Lower lobe of right lung (tissue), 2 donors: Measurements from ENCODE around the gene HOMER1. TPM values are rescaled to one million over a fixed set of nuclear protein-coding genes. Genes with fewer than 3 reads are reported as not detected.
"Not testable (repeated sequence)": the region's sequence is repeated elsewhere in the genome, so short reads cannot be mapped to it uniquely, and the experiment has no call there.

Source experiments
- ATAC-seq, 2 donors: fragments of 200-7000 bp; cut with Tn5 transposase; one replicate each; pipeline ENCODE4 v1.9.1; 2020 to 2022; ENCODE audit warnings: mild to moderate bottlenecking in 2 of 2, moderate library complexity in 2 of 2
- DNase-seq: peaks from one replicate; pipeline ENCODE4 v3.0.0-alpha.2; 2020
- H3K27ac ChIP-seq: fragments of 200-600 bp; one replicate; pipeline ENCODE4 v1.8.0; 2022
- H3K27me3 ChIP-seq: fragments of 200-600 bp; one replicate; pipeline ENCODE4 v1.8.0; 2022; ENCODE audit warnings: low read depth
- H3K36me3 ChIP-seq: fragments of 200-600 bp; one replicate; pipeline ENCODE4 v1.8.0; 2022; ENCODE audit warnings: mild to moderate bottlenecking
- H3K4me1 ChIP-seq: fragments of 200-600 bp; one replicate; pipeline ENCODE4 v1.8.0; 2022
- H3K4me3 ChIP-seq: fragments of 200-600 bp; one replicate; pipeline ENCODE4 v1.8.0; 2022; ENCODE audit warnings: mild to moderate bottlenecking
- H3K9me3 ChIP-seq: fragments of 200-600 bp; one replicate; pipeline ENCODE4 v1.8.0; 2022
- intact Hi-C: fragments of 100-400 bp; cut with DNase I; formaldehyde crosslinking; loops from one replicate; pipeline ENCODE4 v1.11.0; 2022
- total RNA-seq: library from RNA; stranded (reverse); fragmentation: NEBNext Ultra II Directional; extraction: Animal tissue kit (Norgen Biotek cat#: 25700); gene quantifications from one replicate; pipeline ENCODE4 v1.2.1, GENCODE V29; 2021
- TF ChIP-seq, protein P1 (sequence below): fragments of 200-600 bp; IDR thresholded peaks from one replicate; pipeline ENCODE4 v1.8.0; 2022; ENCODE audit warnings: antibody characterized with exemption, mild to moderate bottlenecking
- donor health status: DM: no; HTN: yes; CAD: no; lungs with severe emphysema.

HOMER1 gene
- total RNA-seq, 1 donor from 2014 or later, result 6.9 TPM

DNA sequence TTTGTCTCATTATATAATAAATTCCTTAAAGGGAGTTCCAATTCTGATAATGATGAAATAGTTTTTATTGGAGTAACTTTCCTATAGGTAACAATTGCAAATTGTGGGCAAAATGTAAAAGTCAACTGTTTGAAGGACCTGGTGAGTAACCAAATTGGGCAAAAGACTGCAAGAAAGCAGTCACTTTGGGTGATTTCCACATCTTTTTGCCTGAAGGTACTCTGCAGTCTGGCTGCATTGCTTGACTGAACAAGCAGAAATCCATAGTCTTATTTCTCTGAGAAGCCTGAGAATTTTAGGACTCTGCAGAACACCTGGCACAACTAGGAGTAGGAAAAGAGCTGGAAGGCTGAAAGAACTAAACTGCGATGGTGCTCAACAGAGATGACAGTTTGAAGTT is 114.9 kb downstream of the HOMER1 start:
- DNase-seq, result no peak
- no peaks in the 10 kb centered on the region for H3K36me3 ChIP-seq
- no peak overlapping the region for H3K4me3 ChIP-seq
- intact Hi-C loops, result no loop called here
- no peak overlapping the region for H3K27ac ChIP-seq
- no peak for ATAC-seq
- TF ChIP-seq, protein P1, sequence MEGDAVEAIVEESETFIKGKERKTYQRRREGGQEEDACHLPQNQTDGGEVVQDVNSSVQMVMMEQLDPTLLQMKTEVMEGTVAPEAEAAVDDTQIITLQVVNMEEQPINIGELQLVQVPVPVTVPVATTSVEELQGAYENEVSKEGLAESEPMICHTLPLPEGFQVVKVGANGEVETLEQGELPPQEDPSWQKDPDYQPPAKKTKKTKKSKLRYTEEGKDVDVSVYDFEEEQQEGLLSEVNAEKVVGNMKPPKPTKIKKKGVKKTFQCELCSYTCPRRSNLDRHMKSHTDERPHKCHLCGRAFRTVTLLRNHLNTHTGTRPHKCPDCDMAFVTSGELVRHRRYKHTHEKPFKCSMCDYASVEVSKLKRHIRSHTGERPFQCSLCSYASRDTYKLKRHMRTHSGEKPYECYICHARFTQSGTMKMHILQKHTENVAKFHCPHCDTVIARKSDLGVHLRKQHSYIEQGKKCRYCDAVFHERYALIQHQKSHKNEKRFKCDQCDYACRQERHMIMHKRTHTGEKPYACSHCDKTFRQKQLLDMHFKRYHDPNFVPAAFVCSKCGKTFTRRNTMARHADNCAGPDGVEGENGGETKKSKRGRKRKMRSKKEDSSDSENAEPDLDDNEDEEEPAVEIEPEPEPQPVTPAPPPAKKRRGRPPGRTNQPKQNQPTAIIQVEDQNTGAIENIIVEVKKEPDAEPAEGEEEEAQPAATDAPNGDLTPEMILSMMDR, result no peak
- H3K9me3 ChIP-seq, result no peaks in the 10 kb centered on the region
- H3K27me3 ChIP-seq, result no peaks in the 10 kb centered on the region
- H3K4me1 ChIP-seq, result no peaks in the 10 kb centered on the region

DNA sequence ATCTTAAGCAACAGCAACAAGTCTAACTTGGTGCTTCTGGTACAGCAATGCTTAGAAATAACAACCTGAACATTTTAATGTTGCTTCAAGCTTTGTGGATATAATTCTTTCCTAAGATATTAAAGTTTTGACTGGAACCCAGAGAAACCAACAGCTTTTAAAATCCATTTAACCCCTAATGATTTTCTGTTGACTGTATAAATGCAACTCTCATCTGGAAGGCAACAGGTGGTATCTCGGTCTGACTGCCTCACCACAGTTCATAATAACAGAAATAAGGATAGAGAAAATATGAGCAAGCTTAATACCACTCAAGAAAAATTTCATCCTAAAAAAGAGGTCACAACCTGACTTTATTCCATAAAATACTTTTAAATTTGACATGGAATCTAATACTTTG is 116.9 kb downstream of the HOMER1 start:
- no peak overlapping the region for H3K4me3 ChIP-seq
- DNase-seq (no peak), ATAC-seq (no peak)
- H3K36me3 ChIP-seq, result no peaks in the 10 kb centered on the region
- H3K4me1 ChIP-seq, result no peaks in the 10 kb centered on the region
- TF ChIP-seq, protein P1, result no peak
- intact Hi-C loops, result no loop called here
- no peaks in the 10 kb centered on the region for H3K9me3 ChIP-seq
- H3K27ac ChIP-seq, result no peak overlapping the region
- H3K27me3 ChIP-seq, result no peaks in the 10 kb centered on the region

DNA sequence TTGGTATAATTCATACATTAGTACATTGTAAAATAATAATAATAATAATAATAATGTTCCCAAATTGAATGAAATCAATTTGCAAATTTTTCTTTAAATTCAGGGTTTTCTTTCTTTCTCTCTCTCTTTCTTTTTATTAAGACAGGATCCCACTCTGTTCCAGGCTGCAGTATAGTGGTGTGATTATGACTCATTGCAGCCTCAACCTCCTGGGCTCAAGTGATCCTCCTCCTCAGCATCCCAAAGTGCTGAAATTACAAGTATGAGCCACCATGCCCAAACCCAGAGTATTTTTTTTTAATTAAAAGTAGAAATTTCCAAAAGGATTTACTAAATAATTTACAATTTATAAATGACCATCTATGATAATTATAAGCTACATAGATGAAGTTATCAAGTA is 117.7 kb downstream of the HOMER1 start:
- Histone ChIP-seq H3K36me3 (no peaks in the 10 kb centered on the region), H3K9me3 (no peaks in the 10 kb centered on the region), H3K4me3 (no peak overlapping the region), H3K27ac (no peak overlapping the region), H3K27me3 (no peaks in the 10 kb centered on the region), H3K4me1 (no peaks in the 10 kb centered on the region)
- TF ChIP-seq, protein P1, result no peak
- DNase-seq (no peak), ATAC-seq (no peak)
- intact Hi-C loops, result no loop called here

DNA sequence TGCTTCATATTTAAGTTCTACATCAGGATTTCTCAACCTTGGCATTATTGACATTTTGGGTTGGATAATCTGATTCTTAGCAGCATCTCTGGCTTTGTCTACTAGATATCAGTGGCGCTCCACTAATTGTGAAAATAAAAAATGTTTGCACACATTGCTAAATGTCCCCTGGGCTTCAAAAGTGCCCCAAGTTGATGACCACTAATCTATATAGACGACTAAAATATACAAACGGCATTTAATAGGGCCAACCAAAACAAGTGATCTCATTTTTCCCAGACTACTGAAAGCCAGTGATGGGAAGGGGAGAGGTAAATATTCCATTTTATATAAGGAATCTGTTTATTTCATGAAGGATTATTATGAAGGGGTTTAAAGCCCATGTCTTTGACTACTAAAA is 118.6 kb downstream of the HOMER1 start:
- H3K4me1 ChIP-seq, result no peaks in the 10 kb centered on the region
- no peak overlapping the region for H3K27ac ChIP-seq
- H3K9me3 ChIP-seq, result no peaks in the 10 kb centered on the region
- H3K4me3 ChIP-seq, result no peak overlapping the region
- H3K36me3 ChIP-seq, result no peaks in the 10 kb centered on the region
- TF ChIP-seq, protein P1, result no peak
- intact Hi-C loops, result no loop called here
- no peaks in the 10 kb centered on the region for H3K27me3 ChIP-seq
- ATAC-seq, result no peak
- DNase-seq, result no peak

DNA sequence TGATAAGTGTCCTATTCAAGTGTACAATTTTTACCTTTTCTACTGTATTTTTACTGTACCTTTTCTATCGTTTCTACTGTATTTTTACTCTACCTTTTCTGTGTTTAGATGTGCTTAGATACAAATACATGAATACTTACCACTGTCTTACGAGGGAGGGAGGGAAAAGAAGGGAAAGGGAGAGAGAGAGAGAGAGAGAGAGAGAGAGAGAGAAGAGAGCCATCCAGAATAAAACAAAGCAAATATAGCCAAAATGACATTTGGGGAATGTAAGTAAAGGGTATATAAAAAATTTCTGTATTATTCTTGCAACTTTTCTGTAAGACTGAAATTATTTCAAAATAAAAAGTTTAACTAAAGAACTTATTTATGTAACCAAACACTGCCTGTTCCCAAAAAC is 121.2 kb downstream of the HOMER1 start:
- no peak overlapping the region for H3K4me3 ChIP-seq
- no peak for DNase-seq
- H3K27ac ChIP-seq, result no peak overlapping the region
- H3K27me3 ChIP-seq, result no peaks in the 10 kb centered on the region
- no peaks in the 10 kb centered on the region for H3K36me3 ChIP-seq
- no peaks in the 10 kb centered on the region for H3K9me3 ChIP-seq
- no peak for ATAC-seq
- TF ChIP-seq, protein P1, result no peak
- H3K4me1 ChIP-seq, result no peaks in the 10 kb centered on the region
- intact Hi-C loops, result no loop called here

DNA sequence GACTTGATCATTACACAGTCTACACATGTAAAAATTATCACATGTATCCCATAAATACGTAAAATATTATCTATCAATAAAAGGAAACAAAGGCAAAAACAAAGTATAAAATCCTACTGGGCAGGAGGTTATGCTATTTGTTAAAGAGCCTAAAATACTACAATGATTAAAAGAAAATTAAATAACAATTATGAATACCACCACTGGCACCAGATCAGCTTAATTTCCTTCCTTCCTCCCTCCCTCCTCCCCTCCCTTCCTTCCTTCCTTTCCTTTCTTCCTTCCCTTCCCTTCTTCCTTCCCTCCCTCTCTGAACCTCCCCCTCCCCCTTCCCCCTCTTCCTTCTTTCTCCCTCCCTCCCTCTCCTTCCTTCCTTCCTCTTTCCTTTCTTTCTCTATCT is 127.3 kb downstream of the HOMER1 start:
- Histone ChIP-seq H3K4me1 (no peaks in the 10 kb centered on the region), H3K27me3 (no peaks in the 10 kb centered on the region), H3K27ac (no peak overlapping the region), H3K36me3 (no peaks in the 10 kb centered on the region), H3K9me3 (peaks cover 15% of the 10 kb centered on the region), H3K4me3 (no peak overlapping the region)
- intact Hi-C loops, result no loop called here
- TF ChIP-seq, protein P1, result no peak
- ATAC-seq, result no peak
- no peak for DNase-seq

DNA sequence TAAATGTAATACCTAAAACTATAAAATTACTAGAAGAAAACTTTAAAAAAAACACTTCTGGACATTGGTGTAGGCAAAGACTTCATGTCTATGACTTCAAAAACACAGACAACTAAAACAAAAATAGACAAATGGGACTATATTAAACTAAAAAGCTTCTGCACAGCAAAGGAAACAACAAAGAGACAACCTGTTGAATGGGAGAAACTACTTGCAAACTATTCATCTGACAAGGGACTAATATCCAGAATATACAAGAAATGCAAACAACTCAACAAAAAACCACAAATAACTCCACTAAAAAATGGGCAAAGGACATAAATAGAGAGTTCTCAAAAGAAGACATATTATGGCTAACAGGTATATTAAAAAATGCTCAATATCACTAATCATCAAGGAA is 128.8 kb downstream of the HOMER1 start:
- H3K4me1 ChIP-seq, DNase-seq, H3K27me3 ChIP-seq, ATAC-seq, H3K36me3 ChIP-seq, intact Hi-C loops, H3K27ac ChIP-seq, H3K4me3 ChIP-seq: not testable (repeated sequence)
- H3K9me3 ChIP-seq, result peaks cover 22% of the 10 kb centered on the region
